KMS-11 (cell line): Measurements from ENCODE around the gene DTNB.

Source experiments
- H2AFZ ChIP-seq: fragments of 200-600 bp; sonication (generic); 2 replicates; pipeline ENCODE4 v1.6.1; 2016; ENCODE audit warnings: antibody characterized with exemption, mixed run types, low read depth
- H3K27ac ChIP-seq: fragments of 200-600 bp; sonication (generic); 2 replicates; pipeline ENCODE4 v1.6.1; 2016; ENCODE audit warnings: mild to moderate bottlenecking, mixed run types
- H3K27me3 ChIP-seq: fragments of 200-600 bp; sonication (generic); 2 replicates; pipeline ENCODE4 v1.6.1; 2017; ENCODE audit warnings: mild to moderate bottlenecking, low read depth, mixed run types, moderate library complexity; ENCODE audit not compliant: insufficient read depth
- H3K36me3 ChIP-seq: fragments of 200-600 bp; sonication (generic); 2 replicates; pipeline ENCODE4 v1.6.1; 2017; ENCODE audit warnings: mild to moderate bottlenecking, mixed run types; ENCODE audit not compliant: insufficient read depth
- H3K4me1 ChIP-seq: fragments of 200-600 bp; sonication (generic); 2 replicates; pipeline ENCODE4 v1.6.1; 2016; ENCODE audit warnings: mild to moderate bottlenecking, low read depth, mixed run types; ENCODE audit not compliant: poor library complexity, severe bottlenecking
- H3K4me2 ChIP-seq: fragments of 200-600 bp; sonication (generic); 2 replicates; pipeline ENCODE4 v1.7.0; 2016; ENCODE audit warnings: mild to moderate bottlenecking, mixed run types
- H3K4me3 ChIP-seq: fragments of 200-600 bp; sonication (generic); IDR thresholded peaks from 2 replicates; pipeline ENCODE4 v1.6.1; 2017; ENCODE audit warnings: low read depth, low read length, mixed read lengths; ENCODE audit not compliant: insufficient read depth
- H3K79me2 ChIP-seq: fragments of 200-600 bp; sonication (generic); 2 replicates; pipeline ENCODE4 v1.6.1; 2016; ENCODE audit warnings: low read depth, mixed run types; ENCODE audit not compliant: insufficient read depth
- H3K9ac ChIP-seq: fragments of 200-600 bp; sonication (generic); 2 replicates; pipeline ENCODE4 v1.6.1; 2016; ENCODE audit warnings: mild to moderate bottlenecking, mixed run types
- H4K20me1 ChIP-seq: fragments of 200-600 bp; sonication (generic); 2 replicates; pipeline ENCODE4 v1.6.1; 2016; ENCODE audit warnings: mild to moderate bottlenecking, mixed run types; ENCODE audit not compliant: insufficient read depth
- TF ChIP-seq, protein P1 (sequence below): fragments of 200-600 bp; sonication (generic); conservative IDR thresholded peaks from 2 replicates; pipeline ENCODE4 v1.6.1; 2017; ENCODE audit warnings: low read depth, mild to moderate bottlenecking, antibody characterized with exemption, low read length, moderate library complexity, mixed read lengths

DTNB gene

DNA sequence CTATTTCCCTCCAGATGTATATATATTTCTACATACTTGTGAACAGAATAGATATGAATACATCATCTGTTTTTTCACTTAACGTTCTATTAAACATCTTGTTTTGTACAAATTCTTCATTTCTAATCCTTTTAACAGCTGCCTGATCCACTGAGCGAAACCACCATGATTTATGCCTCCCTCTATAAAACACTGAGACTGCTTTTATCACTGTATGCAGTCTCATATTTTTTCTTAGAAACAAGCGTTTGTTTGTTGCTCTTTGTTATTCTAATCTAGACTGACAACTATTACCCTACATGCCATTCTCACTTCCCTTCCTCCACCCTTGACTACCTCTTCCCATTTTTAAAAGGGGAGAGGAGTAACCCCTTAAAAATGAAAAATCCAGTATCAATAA lies 88.2 kb downstream of the DTNB start:
- Histone ChIP-seq H3K9ac (no peak overlapping the region), H3K4me1 (peaks cover 11% of the 10 kb centered on the region), H3K27ac (no peak overlapping the region), H2AFZ (no peak overlapping the region), H3K4me3 (no peak overlapping the region), H3K4me2 (no peak overlapping the region), H3K36me3 (no peaks in the 10 kb centered on the region), H3K79me2 (no peaks in the 10 kb centered on the region), H4K20me1 (no peaks in the 10 kb centered on the region), H3K27me3 (no peaks in the 10 kb centered on the region)
- TF ChIP-seq, protein P1, sequence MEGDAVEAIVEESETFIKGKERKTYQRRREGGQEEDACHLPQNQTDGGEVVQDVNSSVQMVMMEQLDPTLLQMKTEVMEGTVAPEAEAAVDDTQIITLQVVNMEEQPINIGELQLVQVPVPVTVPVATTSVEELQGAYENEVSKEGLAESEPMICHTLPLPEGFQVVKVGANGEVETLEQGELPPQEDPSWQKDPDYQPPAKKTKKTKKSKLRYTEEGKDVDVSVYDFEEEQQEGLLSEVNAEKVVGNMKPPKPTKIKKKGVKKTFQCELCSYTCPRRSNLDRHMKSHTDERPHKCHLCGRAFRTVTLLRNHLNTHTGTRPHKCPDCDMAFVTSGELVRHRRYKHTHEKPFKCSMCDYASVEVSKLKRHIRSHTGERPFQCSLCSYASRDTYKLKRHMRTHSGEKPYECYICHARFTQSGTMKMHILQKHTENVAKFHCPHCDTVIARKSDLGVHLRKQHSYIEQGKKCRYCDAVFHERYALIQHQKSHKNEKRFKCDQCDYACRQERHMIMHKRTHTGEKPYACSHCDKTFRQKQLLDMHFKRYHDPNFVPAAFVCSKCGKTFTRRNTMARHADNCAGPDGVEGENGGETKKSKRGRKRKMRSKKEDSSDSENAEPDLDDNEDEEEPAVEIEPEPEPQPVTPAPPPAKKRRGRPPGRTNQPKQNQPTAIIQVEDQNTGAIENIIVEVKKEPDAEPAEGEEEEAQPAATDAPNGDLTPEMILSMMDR: no peak

DNA sequence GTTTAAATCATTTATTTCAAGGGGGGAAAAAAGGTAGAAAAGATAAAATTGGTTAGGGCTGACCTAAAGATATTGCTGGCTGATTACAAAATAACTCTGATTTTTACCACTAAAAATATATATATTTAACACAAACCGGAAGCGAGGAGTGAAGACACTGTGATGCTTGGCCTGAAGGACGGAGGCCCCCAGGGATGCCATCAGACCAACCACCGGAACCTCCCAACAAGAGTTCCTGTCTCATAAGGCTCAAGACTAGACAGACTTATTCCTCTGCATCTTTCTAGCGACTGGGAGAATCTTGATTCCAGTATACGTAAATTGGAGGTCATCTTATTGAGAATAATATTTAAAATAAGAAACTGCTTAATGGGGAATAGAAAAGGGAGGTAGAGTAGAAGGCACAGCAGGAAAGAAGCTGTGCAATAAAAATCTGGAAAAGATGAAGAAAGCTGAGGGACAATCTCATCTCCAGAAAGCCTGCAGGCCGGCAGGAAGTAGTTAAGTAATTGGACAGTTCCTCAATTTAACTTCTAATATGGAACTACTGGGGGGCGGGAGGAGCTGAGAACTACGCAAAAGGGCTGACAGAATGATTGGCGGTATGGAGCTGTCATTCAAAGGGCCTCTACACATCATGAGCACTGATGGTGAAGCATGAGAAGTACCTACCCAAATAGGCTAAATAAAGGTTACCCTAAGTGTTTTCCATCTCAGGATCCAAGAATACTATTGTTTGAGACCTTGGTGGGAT lies 91.1 kb downstream of the DTNB start:
- no peaks in the 10 kb centered on the region for H3K27me3 ChIP-seq
- H3K4me2 ChIP-seq: no peak overlapping the region
- TF ChIP-seq, protein P1: no peak
- H3K4me1 ChIP-seq: peaks cover 11% of the 10 kb centered on the region
- H3K36me3 ChIP-seq: no peaks in the 10 kb centered on the region
- no peak overlapping the region for H3K27ac ChIP-seq
- no peaks in the 10 kb centered on the region for H4K20me1 ChIP-seq
- H3K4me3 ChIP-seq: no peak overlapping the region
- H2AFZ ChIP-seq: no peak overlapping the region
- no peak overlapping the region for H3K9ac ChIP-seq
- H3K79me2 ChIP-seq: no peaks in the 10 kb centered on the region

DNA sequence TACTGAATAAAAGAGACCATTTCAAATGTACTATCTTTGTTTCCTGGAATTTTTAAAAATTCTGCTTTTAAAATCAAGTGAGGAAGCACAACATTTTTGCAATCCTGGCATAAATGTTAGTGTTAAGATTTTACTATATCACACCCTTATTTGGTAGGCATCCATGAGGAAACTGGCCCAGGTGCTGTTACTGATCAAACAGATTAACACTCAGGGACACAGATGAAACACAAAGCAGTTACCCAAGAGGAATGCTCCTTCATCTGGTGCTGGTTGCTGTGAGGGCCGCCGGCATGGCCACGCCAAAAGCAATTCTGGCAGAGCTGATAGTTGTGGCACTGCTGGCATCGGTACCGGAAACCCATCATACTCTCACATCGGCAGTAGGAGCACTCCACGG lies 96.8 kb downstream of the DTNB start:
- Histone ChIP-seq H4K20me1 (no peaks in the 10 kb centered on the region), H2AFZ (no peak overlapping the region), H3K4me2 (no peak overlapping the region), H3K79me2 (no peaks in the 10 kb centered on the region), H3K27ac (no peak overlapping the region), H3K27me3 (no peaks in the 10 kb centered on the region), H3K4me1 (no peaks in the 10 kb centered on the region), H3K9ac (no peak overlapping the region), H3K36me3 (no peaks in the 10 kb centered on the region), H3K4me3 (no peak overlapping the region)
- TF ChIP-seq, protein P1: no peak

DNA sequence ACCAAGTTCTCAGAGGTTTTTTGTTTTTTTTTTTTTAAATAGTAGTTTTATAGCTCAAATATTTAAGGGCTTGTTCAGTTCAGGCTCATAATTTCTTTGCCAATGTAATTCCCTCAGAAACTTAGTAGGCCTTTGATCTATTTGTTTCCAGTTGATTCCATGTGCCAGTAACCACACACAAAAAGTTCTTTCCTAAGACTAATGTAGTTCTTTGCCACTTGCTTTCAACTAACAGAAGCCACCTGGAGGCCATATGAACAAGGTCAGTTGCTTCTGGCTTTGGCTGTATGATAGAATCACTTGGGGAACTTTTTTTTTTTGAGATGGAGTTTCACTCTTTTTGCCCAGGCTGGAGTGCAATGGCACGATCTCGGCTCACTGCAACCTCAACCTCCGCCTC lies 100.7 kb downstream of the DTNB start:
- Histone ChIP-seq H3K4me1 (no peaks in the 10 kb centered on the region), H4K20me1 (no peaks in the 10 kb centered on the region), H3K27me3 (no peaks in the 10 kb centered on the region), H3K27ac (no peak overlapping the region), H3K4me3 (no peak overlapping the region), H3K9ac (no peak overlapping the region), H3K36me3 (no peaks in the 10 kb centered on the region), H3K79me2 (no peaks in the 10 kb centered on the region), H2AFZ (no peak overlapping the region), H3K4me2 (no peak overlapping the region)
- TF ChIP-seq, protein P1: no peak
